K562 (cell line): ENCODE measurements around the gene IFT27. TPM values are rescaled to one million over a fixed set of nuclear protein-coding genes. Genes with fewer than 3 reads are reported as not detected.

Source experiments
- ATAC-seq: fragments of 200-7000 bp; cut with Tn5 transposase; 3 replicates; pipeline ENCODE4 v1.9.1; 2020; ENCODE audit warnings: moderate library complexity
- BruUV-seq: library from RNA; stranded (reverse); fragments of 400-500 nt; replicated peaks from 2 replicates; lab custom pipeline; 2021; lab: Mats Ljungman, UMichigan
- CTCF ChIA-PET: fragments of 300-600 bp; formaldehyde crosslinking; extraction: SDS; loops from one replicate; lab custom pipeline; 2021; ENCODE audit warnings: low intra/inter-chr PET ratio; lab: Yijun Ruan, JAX
- POLR2A ChIA-PET: fragments of 300-600, 350-650 bp; sonication (Branson Sonifier 250); formaldehyde crosslinking; extraction: SDS; loops from one replicate; lab custom pipeline; 2021; ENCODE audit warnings: antibody characterized with exemption, inconsistent platforms; lab: Yijun Ruan, JAX
- DNase-seq, 4 experiments: peaks; one replicate each; pipeline versions ENCODE4 v3.0.0 to v3.0.0-alpha.2; 2011 to 2018; ENCODE audit warnings: low spot score in 3 of 4, mixed read lengths in 3 of 4; ENCODE audit errors: extremely low read depth in 1 of 4
- FAIRE-seq: peaks from 2 replicates; lab custom pipeline; 2011; peaks lifted over from hg19 to GRCh38; lab: Jason Lieb, UNC
- H2AFZ ChIP-seq: 2 replicates; pipeline ENCODE4 v1.6.0; 2011; ENCODE audit warnings: low read depth, low read length, control low read depth, inconsistent platforms
- H3K27ac ChIP-seq: fragments of 200-600 bp; 3 replicates; pipeline ENCODE4 v1.8.0; 2011; ENCODE audit warnings: low read depth, mild to moderate bottlenecking, control low read depth, inconsistent platforms, low read length, moderate library complexity, mixed read lengths; ENCODE audit errors: extremely low read depth
- H3K27me3 ChIP-seq, 2 experiments: fragments of 300-600 bp in 1 of 2; 2 replicates in 1 of 2; 3 replicates in 1 of 2; pipeline versions ENCODE4 v1.6.0 to v1.8.0; 2011; ENCODE audit warnings: inconsistent platforms in 2 of 2, low read length in 2 of 2, mild to moderate bottlenecking in 1 of 2, mixed read lengths in 1 of 2, moderate library complexity in 1 of 2; ENCODE audit not compliant: control insufficient read depth in 2 of 2, insufficient read depth in 2 of 2
- H3K36me3 ChIP-seq: fragments of 300-600 bp; 3 replicates; pipeline ENCODE4 v1.8.0; 2011; ENCODE audit warnings: mild to moderate bottlenecking, low read length, inconsistent platforms; ENCODE audit not compliant: control insufficient read depth, insufficient read depth
- H3K4me1 ChIP-seq, 2 experiments: fragments of 200-600 bp in 1 of 2; replicated peaks in 1 of 2; 2 replicates in 1 of 2; 3 replicates in 1 of 2; pipeline versions ENCODE4 v1.5.1 to v1.8.0; 2011; ENCODE audit warnings: inconsistent platforms in 2 of 2, low read length in 2 of 2, mild to moderate bottlenecking in 1 of 2, mixed read lengths in 1 of 2, moderate library complexity in 1 of 2; ENCODE audit not compliant: control insufficient read depth in 2 of 2, insufficient read depth in 2 of 2
- H3K4me2 ChIP-seq: 2 replicates; pipeline ENCODE4 v1.6.1; 2011; ENCODE audit warnings: low read length, control low read depth, inconsistent platforms, mixed read lengths; ENCODE audit not compliant: insufficient read depth
- H3K4me3 ChIP-seq: fragments of 200-600 bp; sonication (generic), shearing (Covaris generic); 2 replicates; pipeline ENCODE4 v1.5.1; 2016; ENCODE audit warnings: control low read depth, inconsistent platforms
- H3K79me2 ChIP-seq: fragments of 200-600 bp; 3 replicates; pipeline ENCODE4 v1.8.0; 2011; ENCODE audit warnings: low read length, inconsistent platforms; ENCODE audit not compliant: control insufficient read depth, insufficient read depth
- H3K9ac ChIP-seq, 2 experiments: 2 replicates each; pipeline versions ENCODE4 v1.6.0 to v1.6.1; 2011; ENCODE audit warnings: low read depth in 2 of 2, low read length in 2 of 2, control low read depth in 1 of 2, inconsistent platforms in 1 of 2, mild to moderate bottlenecking in 1 of 2, mixed read lengths in 1 of 2; ENCODE audit not compliant: insufficient read depth in 1 of 2
- H3K9me1 ChIP-seq: one replicate; pipeline ENCODE4 v1.6.0; 2011; ENCODE audit warnings: inconsistent platforms, mild to moderate bottlenecking, low read length, moderate library complexity; ENCODE audit not compliant: control insufficient read depth, insufficient read depth
- H3K9me3 ChIP-seq: replicated peaks from 2 replicates; pipeline ENCODE4 v1.5.1; 2011; ENCODE audit warnings: low read depth, low read length, inconsistent platforms; ENCODE audit not compliant: control insufficient read depth, insufficient read depth
- H4K20me1 ChIP-seq: replicated peaks from 2 replicates; pipeline ENCODE4 v1.6.1; 2011; ENCODE audit warnings: low read length, inconsistent platforms, mixed read lengths; ENCODE audit not compliant: control insufficient read depth, insufficient read depth
- ATF1 ChIP-seq, 2 experiments: fragments of 450-650 bp in 1 of 2; IDR thresholded peaks; 2 replicates each; pipeline ENCODE4 v1.6.1; 2016; ENCODE audit warnings: missing compliant biosample characterization in 1 of 2, missing genetic modification characterization in 1 of 2
- ATF6 ChIP-seq: sonication (generic); formaldehyde crosslinking; IDR thresholded peaks from 2 replicates; pipeline ENCODE4 v1.4.0; 2020; ENCODE audit warnings: mild to moderate bottlenecking, missing genetic modification reagents
- E2F3 ChIP-seq: fragments of 250-450 bp; sonication (Bioruptor Pico); IDR thresholded peaks from 2 replicates; pipeline ENCODE4 v1.4.0; 2020; ENCODE audit warnings: mild to moderate bottlenecking
- JUND ChIP-seq, 2 experiments: IDR thresholded peaks; 2 replicates in 1 of 2; 3 replicates in 1 of 2; pipeline ENCODE4 v1.6.1; 2011; ENCODE audit warnings: borderline replicate concordance in 2 of 2, low read depth in 2 of 2, low read length in 2 of 2, improper control_type of control experiment in 1 of 2, missing biosample characterization in 1 of 2, missing genetic modification characterization in 1 of 2, missing genetic modification reagents in 1 of 2
- MXI1 ChIP-seq: IDR thresholded peaks from 2 replicates; pipeline ENCODE4 v1.6.1; 2011; ENCODE audit warnings: low read depth, mild to moderate bottlenecking, improper control_type of control experiment, low read length
- RHOXF2B ChIP-seq: fragments of 250-450 bp; sonication (Bioruptor Pico); conservative IDR thresholded peaks from 2 replicates; pipeline ENCODE4 v1.5.1; 2021
- SRF ChIP-seq, 2 experiments: fragments of 250-450, 450-650 bp in 1 of 2; sonication (Bioruptor Pico) in 1 of 2; sonication (generic) in 1 of 2; formaldehyde crosslinking; IDR thresholded peaks; 2 replicates each; pipeline versions ENCODE4 v1.5.0 to v1.5.1; 2020 to 2022; ENCODE audit warnings: mild to moderate bottlenecking in 1 of 2, missing genetic modification reagents in 1 of 2
- ZBTB11 ChIP-seq, 3 experiments: fragments of 200-800 bp in 1 of 3; fragments of 250-450 bp in 1 of 3; fragments of 450-650 bp in 1 of 3; sonication (Bioruptor Pico) in 1 of 3; sonication (Bioruptor generic) in 1 of 3; formaldehyde crosslinking in 1 of 3; IDR thresholded peaks; 2 replicates each; pipeline versions ENCODE4 v1.6.1 to v1.8.0; 2016 to 2022; ENCODE audit warnings: mild to moderate bottlenecking in 2 of 3, missing genetic modification characterization in 2 of 3, missing compliant biosample characterization in 1 of 3, moderate library complexity in 1 of 3
- ZBTB8A ChIP-seq: fragments of 450-650 bp; IDR thresholded peaks from 2 replicates; pipeline ENCODE4 v1.6.1; 2018; ENCODE audit warnings: mild to moderate bottlenecking, moderate library complexity; ENCODE audit not compliant: partially characterized antibody
- ZFP30 ChIP-seq: fragments of 250-450 bp; sonication (Bioruptor Pico); IDR thresholded peaks from 2 replicates; pipeline ENCODE4 v1.8.0; 2022; ENCODE audit warnings: moderate library complexity, mild to moderate bottlenecking, inconsistent platforms, borderline replicate concordance
- whole genome bisulfite sequencing: fragments of 100-300 bp; shearing (Covaris generic); methylation state at CpG from one replicate; pipeline ENCODE4 v1.1.6; 2016; ENCODE audit warnings: low coverage, mixed read lengths; ENCODE audit not compliant: insufficient coverage; ENCODE audit errors: missing lambda C conversion rate; 5-methylcytosine and 5-hydroxymethylcytosine counted together
- in situ Hi-C: fragments of 300-500 bp; cut with MboI; formaldehyde crosslinking; loops from 4 replicates; pipeline ENCODE4 v1.15.0; 2018; ENCODE audit warnings: inconsistent platforms, mixed read lengths
- intact Hi-C: fragments of 100-400 bp; cut with micrococcal nuclease; formaldehyde crosslinking; loops from 2 replicates; pipeline ENCODE4 v1.14.2; 2022
- polyA plus RNA-seq, 8 experiments: library from polyadenylated mRNA; depleted of rRNA in 4 of 8; stranded (reverse) in 5 of 8; unstranded in 3 of 8; fragments of >200 nt; fragmentation: Nextera tagmentation in 2 of 8; fragmentation: Illumina TruSeq in 1 of 8; extraction: Ambion mirVana in 2 of 8; extraction: Trizol in 1 of 8; gene quantifications; 2 replicates each; pipeline versions ENCODE4 v1.2.1 to v1.2.3, GENCODE V29; 2011 to 2014; ENCODE audit warnings: inconsistent platforms in 1 of 8, missing spikeins in 1 of 8
- total RNA-seq, 7 experiments: library from RNA; depleted of rRNA in 6 of 7; stranded (reverse); fragments of >200 nt in 6 of 7; fragmentation: Illumina TruSeq in 2 of 7; extraction: Trizol in 2 of 7; gene quantifications; 2 replicates each; pipeline versions ENCODE4 v1.2.1 to v1.2.3, GENCODE V29; 2011 to 2021; ENCODE audit warnings: low replicate concordance in 1 of 7
- TF ChIP-seq, protein P1 (sequence below): fragments of 150-350 bp; conservative IDR thresholded peaks from 2 replicates; pipeline ENCODE4 v1.6.1; 2014; ENCODE audit warnings: low read length

IFT27 gene
- total and polyA plus RNA-seq, 9 of the 15 experiments (the other 6 are each of a cell fraction or from before 2014, with no cell fraction given) = 0.01 to 1.4 (median 0.14) TPM; not detected in 1

- H3K4me1 ChIP-seq = peaks cover 0 to 2% of the 10 kb centered on the region in 2 experiments; a peak in 1 of 5 replicates
- H3K4me2 ChIP-seq = no peak overlapping the region
- H3K79me2 ChIP-seq = no peaks in the 10 kb centered on the region
- no peaks in the 10 kb centered on the region for H3K9me1 ChIP-seq
- no TSS peak for BruUV-seq
- in situ Hi-C loops (no loop called here), intact Hi-C loops (no loop called here)
- H3K9ac ChIP-seq = no peak overlapping the region
- no peak overlapping the region for H2AFZ ChIP-seq
- CTCF ChIA-PET = no interaction called here
- no peaks in the 10 kb centered on the region for H3K36me3 ChIP-seq
- H4K20me1 ChIP-seq = no peaks in the 10 kb centered on the region; the same call in 1 of the 2 replicates
- WGBS = 0% methylated on average over 1 of the region's 3 CpGs
- no peak for FAIRE-seq
- POLR2A ChIA-PET = no interaction called here
- H3K4me3 ChIP-seq = no peak overlapping the region
- peaks cover 6 to 43% of the 10 kb centered on the region in 2 experiments; a peak in 3 of 5 replicates for H3K27me3 ChIP-seq
- DNase-seq = no peak
- no peaks in the 10 kb centered on the region for H3K9me3 ChIP-seq
- no peak for ATAC-seq
- no peak overlapping the region for H3K27ac ChIP-seq
- no peak for TF ChIP-seq ZBTB11 (CRISPR knock-in tag; IDR thresholded peaks at IDR 0.05)
- TF ChIP-seq, protein P1, sequence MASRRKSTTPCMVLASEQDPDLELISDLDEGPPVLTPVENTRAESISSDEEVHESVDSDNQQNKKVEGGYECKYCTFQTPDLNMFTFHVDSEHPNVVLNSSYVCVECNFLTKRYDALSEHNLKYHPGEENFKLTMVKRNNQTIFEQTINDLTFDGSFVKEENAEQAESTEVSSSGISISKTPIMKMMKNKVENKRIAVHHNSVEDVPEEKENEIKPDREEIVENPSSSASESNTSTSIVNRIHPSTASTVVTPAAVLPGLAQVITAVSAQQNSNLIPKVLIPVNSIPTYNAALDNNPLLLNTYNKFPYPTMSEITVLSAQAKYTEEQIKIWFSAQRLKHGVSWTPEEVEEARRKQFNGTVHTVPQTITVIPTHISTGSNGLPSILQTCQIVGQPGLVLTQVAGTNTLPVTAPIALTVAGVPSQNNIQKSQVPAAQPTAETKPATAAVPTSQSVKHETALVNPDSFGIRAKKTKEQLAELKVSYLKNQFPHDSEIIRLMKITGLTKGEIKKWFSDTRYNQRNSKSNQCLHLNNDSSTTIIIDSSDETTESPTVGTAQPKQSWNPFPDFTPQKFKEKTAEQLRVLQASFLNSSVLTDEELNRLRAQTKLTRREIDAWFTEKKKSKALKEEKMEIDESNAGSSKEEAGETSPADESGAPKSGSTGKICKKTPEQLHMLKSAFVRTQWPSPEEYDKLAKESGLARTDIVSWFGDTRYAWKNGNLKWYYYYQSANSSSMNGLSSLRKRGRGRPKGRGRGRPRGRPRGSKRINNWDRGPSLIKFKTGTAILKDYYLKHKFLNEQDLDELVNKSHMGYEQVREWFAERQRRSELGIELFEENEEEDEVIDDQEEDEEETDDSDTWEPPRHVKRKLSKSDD = no peak
- TF ChIP-seq ZFP30 (CRISPR knock-in tag) = no peak
- no peak for TF ChIP-seq MXI1
- TF ChIP-seq SRF (CRISPR knock-in tag; IDR thresholded peaks at IDR 0.05) = no peak
- no peak for TF ChIP-seq E2F3
- no peak for TF ChIP-seq ATF6 (CRISPR knock-in tag)
- TF ChIP-seq ZBTB8A = no peak
- TF ChIP-seq JUND (IDR thresholded peaks at IDR 0.05; ENCODE audit: borderline replicate concordance, low read depth, low read length) = no peak
- TF ChIP-seq JUND (tag; IDR thresholded peaks at IDR 0.05; ENCODE audit: borderline replicate concordance, low read depth, low read length) = no peak
- no peak for TF ChIP-seq ATF1 (CRISPR knock-in tag; IDR thresholded peaks at IDR 0.05)
- no peak for TF ChIP-seq ATF1 (tag; IDR thresholded peaks at IDR 0.05)
- no peak for TF ChIP-seq RHOXF2B (CRISPR knock-in tag)
Measured at GRCh38 chr22:36811094-36811800, 35.3 kb upstream of the IFT27 start.
